HL-60 (cell line): Measurements from ENCODE around the gene CCSER1.
"Not testable (repeated sequence)": the region's sequence is repeated elsewhere in the genome, so short reads cannot be mapped to it uniquely, and the experiment has no call there.

ENCODE experiments used
- CTCF ChIP-seq: IDR thresholded peaks from one replicate; pipeline ENCODE4 v1.5.1; 2011; ENCODE audit warnings: low read length, control low read depth, inconsistent platforms; ENCODE audit not compliant: insufficient read depth
- REST ChIP-seq: IDR thresholded peaks from 2 replicates; pipeline ENCODE4 v1.6.1; 2012; ENCODE audit warnings: low read depth; ENCODE audit not compliant: insufficient replicate concordance

- TF ChIP-seq CTCF, REST: not testable (repeated sequence)
These were observed 285.6 kb downstream of the CCSER1 start for GRCh38 chr4:90412786-90413185.
